ENCODE measurements around the gene THRB.
A peak's percentile ranks its signal among the peaks of the same experiment; 100 is the strongest.

Gene THRB

GRCh38 chr3:24494618-24495325 is at the start of gene THRB:
Gene THRB (minus strand): TSS chr3:24494850.
- Histone ChIP-seq H3K4me3 (peak within 1 kb of the TSS; percentile 94), H3K27ac (peak within 1 kb of the TSS; percentile 93 to 99)
- no peak for TF ChIP-seq CTCF (IDR thresholded peaks at IDR 0.05)
- DNase-seq (ENCODE audit: low spot score), result peak; percentile 87

GRCh38 chr3:24541935-24542334 is 47.3 kb upstream of the THRB start:
- TF ChIP-seq CTCF (IDR thresholded peaks at IDR 0.05), result no peak
- no peak for DNase-seq (ENCODE audit: low spot score)

GRCh38 chr3:24540821-24541220 is 46.2 kb upstream of the THRB start:
- Histone ChIP-seq H3K4me3 (no peak overlapping the region), H3K27ac (no peak overlapping the region)
- TF ChIP-seq CTCF (IDR thresholded peaks at IDR 0.05), result no peak
- DNase-seq (ENCODE audit: low spot score), result no peak

More at GRCh38 chr3:24541935-24542334, 47.3 kb upstream of the THRB start:
- no peak overlapping the region for H3K27ac ChIP-seq
- no peak overlapping the region for H3K4me3 ChIP-seq

GRCh38 chr3:24539699-24540098 is 45.0 kb upstream of the THRB start:
- no peak for DNase-seq (ENCODE audit: low spot score)
- H3K4me3 ChIP-seq, result no peak overlapping the region
- TF ChIP-seq CTCF (IDR thresholded peaks at IDR 0.05), result no peak
- H3K27ac ChIP-seq, result no peak overlapping the region

- no peak for TF ChIP-seq CTCF (IDR thresholded peaks at IDR 0.05)
- no peak for DNase-seq (ENCODE audit: low spot score)
- H3K4me3 ChIP-seq, result no peak overlapping the region
- peak overlapping the region in 1 of 2 donors; percentile 26 for H3K27ac ChIP-seq
Measured at GRCh38 chr3:24538891-24539290, 44.2 kb upstream of the THRB start.

GRCh38 chr3:24533561-24534193 is 39.0 kb upstream of the THRB start:
- no peak overlapping the region for H3K4me3 ChIP-seq
- no peak overlapping the region for H3K27ac ChIP-seq
- DNase-seq (ENCODE audit: low spot score), result no peak
- TF ChIP-seq CTCF (IDR thresholded peaks at IDR 0.05), result no peak

- no peak overlapping the region for H3K4me3 ChIP-seq
- TF ChIP-seq CTCF (IDR thresholded peaks at IDR 0.05), result no peak
- DNase-seq (ENCODE audit: low spot score), result no peak
- no peak overlapping the region for H3K27ac ChIP-seq
Measured at GRCh38 chr3:24530471-24530870, 35.8 kb upstream of the THRB start.

All from coronary artery (tissue), 2 donors.